Keratinocyte (primary cell): ENCODE data around the gene PLBD2.

Source experiments
- EZH2 ChIP-seq: IDR thresholded peaks from one replicate; pipeline ENCODE4 v1.6.1; 2012; ENCODE audit warnings: inconsistent platforms, mild to moderate bottlenecking, low read length, moderate library complexity
- TF ChIP-seq, protein P1 (sequence below), 3 experiments: IDR thresholded peaks in 1 of 3; conservative IDR thresholded peaks in 1 of 3; optimal IDR thresholded peaks in 1 of 3; 2 replicates in 2 of 3; 3 replicates in 1 of 3; pipeline versions ENCODE3 to v1.5.1; 2011; ENCODE audit warnings: low read length in 3 of 3, mild to moderate bottlenecking in 3 of 3, moderate library complexity in 2 of 3, control low read depth in 1 of 3, inconsistent platforms in 1 of 3; ENCODE audit not compliant: insufficient read depth in 2 of 3; ENCODE audit errors: extremely low read depth in 1 of 3

- TF ChIP-seq, protein P1, sequence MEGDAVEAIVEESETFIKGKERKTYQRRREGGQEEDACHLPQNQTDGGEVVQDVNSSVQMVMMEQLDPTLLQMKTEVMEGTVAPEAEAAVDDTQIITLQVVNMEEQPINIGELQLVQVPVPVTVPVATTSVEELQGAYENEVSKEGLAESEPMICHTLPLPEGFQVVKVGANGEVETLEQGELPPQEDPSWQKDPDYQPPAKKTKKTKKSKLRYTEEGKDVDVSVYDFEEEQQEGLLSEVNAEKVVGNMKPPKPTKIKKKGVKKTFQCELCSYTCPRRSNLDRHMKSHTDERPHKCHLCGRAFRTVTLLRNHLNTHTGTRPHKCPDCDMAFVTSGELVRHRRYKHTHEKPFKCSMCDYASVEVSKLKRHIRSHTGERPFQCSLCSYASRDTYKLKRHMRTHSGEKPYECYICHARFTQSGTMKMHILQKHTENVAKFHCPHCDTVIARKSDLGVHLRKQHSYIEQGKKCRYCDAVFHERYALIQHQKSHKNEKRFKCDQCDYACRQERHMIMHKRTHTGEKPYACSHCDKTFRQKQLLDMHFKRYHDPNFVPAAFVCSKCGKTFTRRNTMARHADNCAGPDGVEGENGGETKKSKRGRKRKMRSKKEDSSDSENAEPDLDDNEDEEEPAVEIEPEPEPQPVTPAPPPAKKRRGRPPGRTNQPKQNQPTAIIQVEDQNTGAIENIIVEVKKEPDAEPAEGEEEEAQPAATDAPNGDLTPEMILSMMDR (optimal IDR thresholded peaks at IDR 0.05 in 1 of 3, IDR thresholded peaks at IDR 0.05 in 1 of 3, conservative IDR thresholded peaks at IDR 0.05 in 1 of 3; ENCODE audit: extremely low read depth in 1 of 3, insufficient read depth in 2 of 3, low read length in 3 of 3): no peak
- no peak for TF ChIP-seq EZH2
Measured at GRCh38 chr12:113391650-113392337, 33.4 kb downstream of the PLBD2 start.
